HepG2 (cell line): ENCODE measurements around the gene SCYGR4.

ENCODE experiments used
- CBX2 ChIP-seq, 2 experiments: fragments of 200-600 bp in 1 of 2; sonication (generic); formaldehyde crosslinking in 1 of 2; IDR thresholded peaks; 2 replicates each; pipeline versions ENCODE4 v1.7.0 to v1.8.1; 2018 to 2022; ENCODE audit warnings: low read depth in 2 of 2, low read length in 1 of 2, mild to moderate bottlenecking in 1 of 2, missing genetic modification reagents in 1 of 2
- CTCF ChIP-seq: sonication (generic); formaldehyde crosslinking; IDR thresholded peaks from 2 replicates; pipeline ENCODE4 v1.5.0; 2020; ENCODE audit warnings: mild to moderate bottlenecking, missing genetic modification reagents, moderate library complexity
- FOXA3 ChIP-seq: IDR thresholded peaks from 2 replicates; pipeline ENCODE4 v1.6.1; 2016; ENCODE audit warnings: missing genetic modification reagents, missing compliant biosample characterization
- MAFF ChIP-seq: IDR thresholded peaks from 2 replicates; pipeline ENCODE4 v1.6.1; 2011; ENCODE audit warnings: low read depth, low read length, improper control_type of control experiment
- POLR2A ChIP-seq, 2 experiments: IDR thresholded peaks; 2 replicates each; pipeline ENCODE4 v1.6.1; 2011; ENCODE audit warnings: low read depth in 2 of 2, low read length in 2 of 2, mild to moderate bottlenecking in 1 of 2, moderate library complexity in 1 of 2; ENCODE audit not compliant: insufficient read depth in 1 of 2
- RAD51 ChIP-seq: fragments of 450-650 bp; IDR thresholded peaks from 2 replicates; pipeline ENCODE4 v1.6.1; 2016; ENCODE audit warnings: borderline replicate concordance
- ZNF704 ChIP-seq: sonication (generic); formaldehyde crosslinking; IDR thresholded peaks from 2 replicates; pipeline ENCODE4 v1.8.1; 2023; ENCODE audit warnings: mild to moderate bottlenecking, inconsistent platforms, moderate library complexity, missing genetic modification reagents, borderline replicate concordance
- TF ChIP-seq, protein P1 (sequence below): IDR thresholded peaks from 2 replicates; pipeline ENCODE4 v1.6.1; 2016; ENCODE audit warnings: missing compliant biosample characterization, missing genetic modification reagents, borderline replicate concordance
- TF ChIP-seq, protein P2 (sequence below): sonication (generic); formaldehyde crosslinking; IDR thresholded peaks from 2 replicates; pipeline ENCODE4 v1.9.0; 2021; ENCODE audit warnings: missing genetic modification reagents, mild to moderate bottlenecking, borderline replicate concordance
- TF ChIP-seq, protein P3 (sequence below): sonication (generic); formaldehyde crosslinking; IDR thresholded peaks from 2 replicates; pipeline ENCODE4 v1.5.1; 2020; ENCODE audit warnings: mild to moderate bottlenecking, moderate library complexity, missing genetic modification reagents

DNA sequence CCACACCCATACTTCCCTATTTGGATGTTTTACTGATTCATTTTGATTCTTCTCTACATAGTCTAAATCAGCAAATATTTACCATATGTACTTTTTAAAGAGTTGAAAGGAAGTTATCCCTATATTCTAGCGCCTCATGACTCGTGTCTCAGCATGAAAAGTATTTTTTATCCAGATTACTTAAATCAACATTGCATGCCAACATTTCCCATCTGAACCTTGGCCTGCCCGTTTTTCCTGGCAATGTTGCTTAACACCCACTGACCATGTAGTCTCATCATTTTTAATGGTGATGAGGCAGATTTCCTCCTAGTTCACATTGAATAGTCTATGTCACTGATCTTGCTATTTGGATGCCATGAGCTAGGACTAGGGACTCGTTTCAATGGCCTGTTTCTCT is 36.1 kb downstream of the SCYGR4 start:
- TF ChIP-seq, protein P1, sequence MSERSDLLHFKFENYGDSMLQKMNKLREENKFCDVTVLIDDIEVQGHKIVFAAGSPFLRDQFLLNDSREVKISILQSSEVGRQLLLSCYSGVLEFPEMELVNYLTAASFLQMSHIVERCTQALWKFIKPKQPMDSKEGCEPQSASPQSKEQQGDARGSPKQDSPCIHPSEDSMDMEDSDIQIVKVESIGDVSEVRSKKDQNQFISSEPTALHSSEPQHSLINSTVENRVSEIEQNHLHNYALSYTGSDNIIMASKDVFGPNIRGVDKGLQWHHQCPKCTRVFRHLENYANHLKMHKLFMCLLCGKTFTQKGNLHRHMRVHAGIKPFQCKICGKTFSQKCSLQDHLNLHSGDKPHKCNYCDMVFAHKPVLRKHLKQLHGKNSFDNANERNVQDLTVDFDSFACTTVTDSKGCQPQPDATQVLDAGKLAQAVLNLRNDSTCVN: no peak
- peak; percentile 68 for TF ChIP-seq FOXA3
- TF ChIP-seq, protein P2, sequence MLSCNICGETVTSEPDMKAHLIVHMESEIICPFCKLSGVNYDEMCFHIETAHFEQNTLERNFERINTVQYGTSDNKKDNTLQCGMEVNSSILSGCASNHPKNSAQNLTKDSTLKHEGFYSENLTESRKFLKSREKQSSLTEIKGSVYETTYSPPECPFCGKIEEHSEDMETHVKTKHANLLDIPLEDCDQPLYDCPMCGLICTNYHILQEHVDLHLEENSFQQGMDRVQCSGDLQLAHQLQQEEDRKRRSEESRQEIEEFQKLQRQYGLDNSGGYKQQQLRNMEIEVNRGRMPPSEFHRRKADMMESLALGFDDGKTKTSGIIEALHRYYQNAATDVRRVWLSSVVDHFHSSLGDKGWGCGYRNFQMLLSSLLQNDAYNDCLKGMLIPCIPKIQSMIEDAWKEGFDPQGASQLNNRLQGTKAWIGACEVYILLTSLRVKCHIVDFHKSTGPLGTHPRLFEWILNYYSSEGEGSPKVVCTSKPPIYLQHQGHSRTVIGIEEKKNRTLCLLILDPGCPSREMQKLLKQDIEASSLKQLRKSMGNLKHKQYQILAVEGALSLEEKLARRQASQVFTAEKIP: no peak
- no peak for TF ChIP-seq CTCF (CRISPR knock-in tag)
- no peak for TF ChIP-seq POLR2A (IDR thresholded peaks at IDR 0.05; ENCODE audit: insufficient read depth in 1 of 2, low read depth in 2 of 2, low read length in 2 of 2)
- TF ChIP-seq, protein P3, sequence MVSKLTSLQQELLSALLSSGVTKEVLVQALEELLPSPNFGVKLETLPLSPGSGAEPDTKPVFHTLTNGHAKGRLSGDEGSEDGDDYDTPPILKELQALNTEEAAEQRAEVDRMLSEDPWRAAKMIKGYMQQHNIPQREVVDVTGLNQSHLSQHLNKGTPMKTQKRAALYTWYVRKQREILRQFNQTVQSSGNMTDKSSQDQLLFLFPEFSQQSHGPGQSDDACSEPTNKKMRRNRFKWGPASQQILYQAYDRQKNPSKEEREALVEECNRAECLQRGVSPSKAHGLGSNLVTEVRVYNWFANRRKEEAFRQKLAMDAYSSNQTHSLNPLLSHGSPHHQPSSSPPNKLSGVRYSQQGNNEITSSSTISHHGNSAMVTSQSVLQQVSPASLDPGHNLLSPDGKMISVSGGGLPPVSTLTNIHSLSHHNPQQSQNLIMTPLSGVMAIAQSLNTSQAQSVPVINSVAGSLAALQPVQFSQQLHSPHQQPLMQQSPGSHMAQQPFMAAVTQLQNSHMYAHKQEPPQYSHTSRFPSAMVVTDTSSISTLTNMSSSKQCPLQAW (CRISPR knock-in tag): no peak
- no peak for TF ChIP-seq ZNF704 (CRISPR knock-in tag)
- no peak for TF ChIP-seq CBX2 (IDR thresholded peaks at IDR 0.05; ENCODE audit: low read depth, low read length)
- TF ChIP-seq CBX2 (CRISPR knock-in tag; IDR thresholded peaks at IDR 0.05; ENCODE audit: low read depth): no peak
- TF ChIP-seq RAD51: no peak
- TF ChIP-seq MAFF: peak; percentile 49; the same call in 1 of the 2 replicates
